H9 (cell line): Measurements from ENCODE around the gene CDC42EP3. TPM values are rescaled to one million over a fixed set of nuclear protein-coding genes. Genes with fewer than 3 reads are reported as not detected.

Experiments used
- DNase-seq: peaks from one replicate; pipeline ENCODE4 v3.0.0-alpha.2; 2017
- H2AFZ ChIP-seq: one replicate; pipeline ENCODE4 v1.6.1; 2013; ENCODE audit warnings: mild to moderate bottlenecking, low read length, control low read depth, moderate library complexity
- H2AK5ac ChIP-seq: 2 replicates; pipeline ENCODE4 v1.6.1; 2013; ENCODE audit warnings: low read length, control low read depth, mixed read lengths; ENCODE audit not compliant: insufficient read length
- H2BK120ac ChIP-seq: one replicate; pipeline ENCODE4 v1.6.1; 2013; ENCODE audit warnings: low read depth, mild to moderate bottlenecking, low read length, control low read depth, inconsistent platforms; ENCODE audit not compliant: poor library complexity, severe bottlenecking
- H2BK12ac ChIP-seq: 2 replicates; pipeline ENCODE4 v1.6.1; 2013; ENCODE audit warnings: low read length, control low read depth, mixed read lengths, low read depth; ENCODE audit not compliant: insufficient read length
- H2BK15ac ChIP-seq: 2 replicates; pipeline ENCODE4 v1.6.1; 2013; ENCODE audit warnings: low read depth, low read length, control low read depth
- H2BK20ac ChIP-seq: one replicate; pipeline ENCODE4 v1.6.1; 2013; ENCODE audit warnings: low read depth, mild to moderate bottlenecking, low read length, control low read depth, inconsistent platforms; ENCODE audit not compliant: poor library complexity, severe bottlenecking
- H2BK5ac ChIP-seq: 2 replicates; pipeline ENCODE4 v1.6.1; 2013; ENCODE audit warnings: low read length, control low read depth, mixed read lengths; ENCODE audit not compliant: insufficient read length
- H3K14ac ChIP-seq: 2 replicates; pipeline ENCODE4 v1.6.1; 2013; ENCODE audit warnings: low read length, control low read depth; ENCODE audit not compliant: insufficient read depth
- H3K18ac ChIP-seq: 2 replicates; pipeline ENCODE4 v1.6.1; 2013; ENCODE audit warnings: low read depth, mild to moderate bottlenecking, mixed read lengths, low read length, control low read depth; ENCODE audit not compliant: insufficient read length
- H3K23ac ChIP-seq: 2 replicates; pipeline ENCODE4 v1.6.1; 2013; ENCODE audit warnings: low read length, control low read depth, mixed read lengths, low read depth; ENCODE audit not compliant: insufficient read length
- H3K23me2 ChIP-seq: 2 replicates; pipeline ENCODE4 v1.6.1; 2013; ENCODE audit warnings: low read depth, mild to moderate bottlenecking, mixed read lengths, low read length, control low read depth; ENCODE audit not compliant: insufficient read length, poor library complexity, severe bottlenecking
- H3K27ac ChIP-seq: 2 replicates; pipeline ENCODE4 v1.5.1; 2013; ENCODE audit warnings: low read length, control low read depth, mixed read lengths, low read depth; ENCODE audit not compliant: insufficient read length
- H3K27me3 ChIP-seq: 2 replicates; pipeline ENCODE4 v1.6.1; 2013; ENCODE audit warnings: low read length, control low read depth, inconsistent platforms; ENCODE audit not compliant: insufficient read depth
- H3K4ac ChIP-seq: 2 replicates; pipeline ENCODE4 v1.6.1; 2013; ENCODE audit warnings: low read depth, mild to moderate bottlenecking, control low read depth, inconsistent platforms, low read length, moderate library complexity
- H3K4me1 ChIP-seq: 2 replicates; pipeline ENCODE4 v1.6.1; 2013; ENCODE audit warnings: low read length, control low read depth, inconsistent platforms; ENCODE audit not compliant: insufficient read depth
- H3K4me2 ChIP-seq: 2 replicates; pipeline ENCODE4 v1.6.1; 2013; ENCODE audit warnings: low read length, control low read depth, mixed read lengths; ENCODE audit not compliant: insufficient read length, insufficient read depth
- H3K56ac ChIP-seq: 2 replicates; pipeline ENCODE4 v1.6.1; 2013; ENCODE audit warnings: low read depth, mild to moderate bottlenecking, mixed read lengths, low read length, control low read depth; ENCODE audit not compliant: insufficient read length
- H3K79me1 ChIP-seq: 2 replicates; pipeline ENCODE4 v1.6.1; 2013; ENCODE audit warnings: low read depth, mild to moderate bottlenecking, moderate library complexity, low read length, control low read depth, inconsistent platforms; ENCODE audit not compliant: insufficient read depth, poor library complexity, severe bottlenecking
- H3K79me2 ChIP-seq: 2 replicates; pipeline ENCODE4 v1.6.1; 2013; ENCODE audit warnings: low read length, control low read depth, inconsistent platforms; ENCODE audit not compliant: insufficient read depth
- H3K9ac ChIP-seq: 2 replicates; pipeline ENCODE4 v1.6.1; 2013; ENCODE audit warnings: low read length, control low read depth, mixed read lengths; ENCODE audit not compliant: insufficient read length; ENCODE audit errors: extremely low read depth
- H3K9me3 ChIP-seq: one replicate; pipeline ENCODE4 v1.6.1; 2013; ENCODE audit warnings: low read depth, low read length, inconsistent platforms; ENCODE audit not compliant: control insufficient read depth
- H3T11ph ChIP-seq: one replicate; pipeline ENCODE4 v1.6.1; 2013; ENCODE audit warnings: mild to moderate bottlenecking, low read length, control low read depth, inconsistent platforms
- H4K20me1 ChIP-seq: one replicate; pipeline ENCODE4 v1.6.1; 2013; ENCODE audit not compliant: control insufficient read depth, insufficient read length, insufficient read depth
- H4K5ac ChIP-seq: 2 replicates; pipeline ENCODE4 v1.6.1; 2013; ENCODE audit warnings: low read depth, mild to moderate bottlenecking, mixed read lengths, low read length, control low read depth; ENCODE audit not compliant: insufficient read length
- H4K8ac ChIP-seq: replicated peaks from 2 replicates; pipeline ENCODE4 v1.6.1; 2013; ENCODE audit warnings: low read length, control low read depth, mixed read lengths, low read depth; ENCODE audit not compliant: insufficient read length
- H4K91ac ChIP-seq: 2 replicates; pipeline ENCODE4 v1.6.1; 2013; ENCODE audit warnings: low read depth, mild to moderate bottlenecking, moderate library complexity, mixed read lengths, low read length, control low read depth; ENCODE audit not compliant: insufficient read length
- H3K27ac Mint-ChIP-seq, 3 experiments: 2 replicates in 2 of 3; 3 replicates in 1 of 3; pipeline ENCODE4 v1.8.0; 2020 to 2021; ENCODE audit warnings: mixed read lengths in 3 of 3, mild to moderate bottlenecking in 1 of 3, moderate library complexity in 1 of 3
- H3K27me3 Mint-ChIP-seq: 2 replicates; pipeline ENCODE4 v1.8.0; 2021; ENCODE audit warnings: low read depth, mild to moderate bottlenecking, moderate library complexity, mixed read lengths
- H3K36me3 Mint-ChIP-seq, 3 experiments: 2 replicates in 2 of 3; 3 replicates in 1 of 3; pipeline ENCODE4 v1.8.0; 2020 to 2021; ENCODE audit warnings: low read depth in 3 of 3, mixed read lengths in 3 of 3; ENCODE audit not compliant: insufficient read depth in 1 of 3
- H3K4me1 Mint-ChIP-seq, 2 experiments: 2 replicates each; pipeline ENCODE4 v1.8.0; 2020; ENCODE audit warnings: mixed read lengths in 2 of 2
- H3K4me3 Mint-ChIP-seq, 2 experiments: 2 replicates in 1 of 2; 3 replicates in 1 of 2; pipeline ENCODE4 v1.8.0; 2020 to 2021; ENCODE audit warnings: mild to moderate bottlenecking in 2 of 2, mixed read lengths in 2 of 2, moderate library complexity in 1 of 2
- H3K9me3 Mint-ChIP-seq, 2 experiments: 2 replicates in 1 of 2; 3 replicates in 1 of 2; pipeline ENCODE4 v1.8.0; 2020; ENCODE audit warnings: mild to moderate bottlenecking in 2 of 2, mixed read lengths in 2 of 2, moderate library complexity in 1 of 2
- CTCF ChIP-seq: fragments of 200-600 bp; sonication (generic); conservative IDR thresholded peaks from 3 replicates; pipeline ENCODE4 v1.8.0; 2021; ENCODE audit warnings: antibody characterized with exemption, mild to moderate bottlenecking
- WGBS: extraction: QIAGEN DNeasy Blood & Tissue Kit; methylation state at CpG from one replicate; pipeline ENCODE4 v1.1.7; 2013; ENCODE audit warnings: missing lambda C conversion rate, low lambda C conversion rate, mixed read lengths; ENCODE audit not compliant: insufficient read length; ENCODE audit errors: extremely low coverage; 5-methylcytosine and 5-hydroxymethylcytosine counted together
- total RNA-seq: library from RNA; stranded (reverse); gene quantifications from 2 replicates; pipeline ENCODE4 v1.2.1, GENCODE V29; 2021

CDC42EP3 gene
- total RNA-seq, 1 experiment from 2014 or later = 61.5 TPM

GRCh38 chr2:37650548-37651093 lies 20.8 kb downstream of the CDC42EP3 start:
- no peak overlapping the region for H2BK12ac ChIP-seq
- no peak overlapping the region for H3K14ac ChIP-seq
- no peak overlapping the region for H2BK20ac ChIP-seq
- no peak overlapping the region for H3K23ac ChIP-seq
- H3K79me2 ChIP-seq = peaks cover 11% of the 10 kb centered on the region; the same call in 1 of the 2 replicates
- H3K27me3 Mint-ChIP-seq = peaks cover 2% of the 10 kb centered on the region; the same call in 1 of the 2 replicates
- WGBS = no CpG with 5 or more reads among the region's 3 CpGs
- no peak overlapping the region for H3K27ac ChIP-seq
- H3K4me3 Mint-ChIP-seq = no peak overlapping the region
- peaks cover 16% of the 10 kb centered on the region for H3K4me1 ChIP-seq
- no peaks in the 10 kb centered on the region for H4K20me1 ChIP-seq
- H3K27ac Mint-ChIP-seq = no peak overlapping the region
- H3K9me3 ChIP-seq = no peaks in the 10 kb centered on the region
- no peak overlapping the region for H3K56ac ChIP-seq
- H2BK120ac ChIP-seq = no peak overlapping the region
- H3K4ac ChIP-seq = no peak overlapping the region
- no peak overlapping the region for H3K18ac ChIP-seq
- H3K79me1 ChIP-seq = peaks cover 19% of the 10 kb centered on the region
- H4K91ac ChIP-seq = no peak overlapping the region
- H4K8ac ChIP-seq = no peak overlapping the region
- no peak for DNase-seq
- no peaks in the 10 kb centered on the region for H3K23me2 ChIP-seq
- peaks cover 12 to 13% of the 10 kb centered on the region in 2 experiments for H3K9me3 Mint-ChIP-seq
- peaks cover 2% of the 10 kb centered on the region; the same call in 1 of the 2 replicates for H3K27me3 ChIP-seq
- peaks cover 36 to 64% (median 51%) of the 10 kb centered on the region in 3 experiments for H3K36me3 Mint-ChIP-seq
- no peak overlapping the region for H2AK5ac ChIP-seq
- H2BK5ac ChIP-seq = no peak overlapping the region
- H3K9ac ChIP-seq = no peak overlapping the region
- H3T11ph ChIP-seq = no peak overlapping the region
- H3K4me2 ChIP-seq = no peak overlapping the region
- no peak for TF ChIP-seq CTCF
- peaks cover 53 to 59% of the 10 kb centered on the region in 2 experiments for H3K4me1 Mint-ChIP-seq
- no peak overlapping the region for H2BK15ac ChIP-seq
- H4K5ac ChIP-seq = no peak overlapping the region
- H2AFZ ChIP-seq = no peak overlapping the region
